Measurements from ENCODE around the gene C20orf202.
"Not testable (repeated sequence)": the region's sequence is repeated elsewhere in the genome, so short reads cannot be mapped to it uniquely, and the experiment has no call there.

Gene C20orf202

GRCh38 chr20:1250282-1250681 is 47.0 kb downstream of the C20orf202 start:
- DNase-seq: not testable (repeated sequence)

- DNase-seq: no peak
These were observed 49.2 kb downstream of the C20orf202 start for GRCh38 chr20:1252416-1252815.

DNA sequence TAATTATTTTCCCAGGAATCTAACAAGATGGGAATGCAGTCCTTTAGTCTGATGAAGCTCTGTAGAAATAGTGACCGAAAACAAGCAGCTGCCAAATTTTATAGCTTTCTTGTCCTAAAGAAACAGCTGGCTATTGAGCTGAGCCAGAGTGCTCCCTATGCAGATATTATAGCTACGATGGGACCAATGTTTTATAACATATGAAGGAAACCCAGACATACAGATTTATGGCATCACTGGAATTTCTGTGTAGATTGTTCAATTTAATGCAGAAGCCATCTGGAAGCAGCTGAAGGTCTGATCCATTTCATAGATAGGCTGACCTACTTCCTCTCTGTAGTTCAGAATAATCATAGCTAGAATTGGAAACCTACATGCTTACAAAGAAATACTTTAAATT is 51.0 kb downstream of the C20orf202 start:
- no peak for DNase-seq

DNA sequence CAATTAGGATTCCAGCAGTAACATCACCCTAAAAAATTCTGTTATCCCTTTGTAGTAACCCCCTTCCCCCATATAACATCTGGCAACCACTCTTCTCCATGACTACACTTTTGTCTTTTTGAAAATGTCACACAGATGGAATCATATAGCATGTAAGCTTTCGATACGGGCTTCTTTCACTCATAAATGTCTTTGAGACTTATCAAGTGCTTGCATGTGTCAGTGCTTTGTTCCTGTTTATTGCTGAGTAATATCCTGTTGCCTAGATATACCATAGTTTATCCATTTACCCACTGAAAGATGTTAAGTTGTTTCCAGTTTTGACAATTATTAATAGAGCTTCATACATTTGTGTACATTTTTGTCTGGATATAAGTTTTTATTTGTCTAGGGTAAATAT is 52.4 kb downstream of the C20orf202 start:
- DNase-seq: no peak
